Measurements from ENCODE around the gene ARHGAP11A.

Gene ARHGAP11A

DNA sequence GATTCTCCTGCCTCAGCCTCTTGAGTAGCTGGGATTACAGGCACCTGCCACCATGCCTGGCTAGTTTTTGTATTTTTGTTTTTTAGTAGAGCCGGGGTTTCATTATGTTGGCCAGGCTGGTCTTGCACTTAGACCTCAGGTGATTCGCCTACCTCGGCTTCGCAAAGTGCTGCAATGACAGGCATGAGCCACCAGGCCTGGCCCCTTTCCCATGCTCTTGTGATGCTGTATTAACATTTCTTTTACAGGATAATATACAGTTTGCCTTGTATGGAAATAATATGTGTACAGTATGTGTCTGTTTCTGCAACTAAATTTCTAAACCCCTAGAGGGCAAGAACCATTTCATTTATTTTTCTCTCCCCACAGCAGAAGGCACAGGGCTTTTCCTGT is 64.0 kb downstream of the ARHGAP11A start:
- no peak overlapping the region for H3K4me3 ChIP-seq (ENCODE audit: control insufficient read depth, low read depth, low read length)
- TF ChIP-seq, protein P1, sequence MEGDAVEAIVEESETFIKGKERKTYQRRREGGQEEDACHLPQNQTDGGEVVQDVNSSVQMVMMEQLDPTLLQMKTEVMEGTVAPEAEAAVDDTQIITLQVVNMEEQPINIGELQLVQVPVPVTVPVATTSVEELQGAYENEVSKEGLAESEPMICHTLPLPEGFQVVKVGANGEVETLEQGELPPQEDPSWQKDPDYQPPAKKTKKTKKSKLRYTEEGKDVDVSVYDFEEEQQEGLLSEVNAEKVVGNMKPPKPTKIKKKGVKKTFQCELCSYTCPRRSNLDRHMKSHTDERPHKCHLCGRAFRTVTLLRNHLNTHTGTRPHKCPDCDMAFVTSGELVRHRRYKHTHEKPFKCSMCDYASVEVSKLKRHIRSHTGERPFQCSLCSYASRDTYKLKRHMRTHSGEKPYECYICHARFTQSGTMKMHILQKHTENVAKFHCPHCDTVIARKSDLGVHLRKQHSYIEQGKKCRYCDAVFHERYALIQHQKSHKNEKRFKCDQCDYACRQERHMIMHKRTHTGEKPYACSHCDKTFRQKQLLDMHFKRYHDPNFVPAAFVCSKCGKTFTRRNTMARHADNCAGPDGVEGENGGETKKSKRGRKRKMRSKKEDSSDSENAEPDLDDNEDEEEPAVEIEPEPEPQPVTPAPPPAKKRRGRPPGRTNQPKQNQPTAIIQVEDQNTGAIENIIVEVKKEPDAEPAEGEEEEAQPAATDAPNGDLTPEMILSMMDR (conservative IDR thresholded peaks at IDR 0.05; ENCODE audit: control insufficient read depth, insufficient read depth, low read depth, low read length) = no peak
- no peak for DNase-seq (ENCODE audit: low read depth)

DNA sequence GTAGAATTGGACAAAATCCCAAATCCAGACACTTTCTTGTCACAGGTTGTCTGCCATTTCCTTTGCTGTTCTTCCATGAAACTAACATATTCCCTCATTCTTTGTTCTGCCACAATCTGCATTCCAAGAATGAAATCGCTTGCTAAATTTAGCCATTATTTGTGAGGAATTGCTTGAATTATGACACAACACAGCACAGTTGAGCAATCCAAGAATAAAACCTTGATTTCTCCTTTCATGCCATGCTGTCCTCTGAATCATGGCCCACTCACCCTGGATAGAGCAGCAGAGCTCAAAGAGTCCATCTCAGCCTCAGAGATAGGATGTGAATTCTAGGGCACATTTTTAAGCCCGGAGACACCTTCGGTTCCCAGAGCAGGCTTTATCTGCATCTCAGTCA is 67.3 kb downstream of the ARHGAP11A start:
- TF ChIP-seq, protein P1 (conservative IDR thresholded peaks at IDR 0.05; ENCODE audit: control insufficient read depth, insufficient read depth, low read depth, low read length) = no peak
- H3K4me3 ChIP-seq (ENCODE audit: control insufficient read depth, low read depth, low read length) = no peak overlapping the region
- peak; percentile 96 for DNase-seq (ENCODE audit: low read depth)

DNA sequence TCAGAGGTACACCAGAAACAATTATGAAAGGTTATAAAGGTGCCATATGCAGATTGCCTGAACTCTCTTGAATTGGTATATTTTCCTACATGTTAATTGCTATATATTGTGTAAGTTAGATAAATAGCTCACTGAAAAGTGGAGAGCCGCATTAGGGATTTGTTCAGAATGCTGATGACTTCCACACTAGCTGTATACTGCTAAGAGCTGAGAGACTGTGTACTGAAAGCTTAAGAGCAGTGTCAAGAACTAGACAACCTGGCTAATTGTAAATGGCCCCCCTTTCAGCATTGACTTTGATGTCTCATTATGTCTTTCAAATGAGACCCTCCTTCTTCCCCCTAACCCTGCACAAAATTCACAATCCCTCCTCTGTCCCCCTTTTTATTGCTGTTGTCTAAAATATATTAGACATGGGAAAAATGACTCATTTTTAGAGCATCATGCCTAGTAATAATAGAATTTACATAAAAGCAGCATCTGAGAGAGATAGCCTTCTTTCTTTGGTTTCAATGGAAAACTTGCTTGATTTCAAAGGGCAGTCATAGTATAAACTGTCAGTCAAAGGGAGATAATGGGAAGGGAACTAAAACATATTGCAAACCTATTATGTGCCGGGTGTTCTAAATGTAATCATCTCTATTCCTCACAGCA is 67.8 kb downstream of the ARHGAP11A start:
- H3K4me3 ChIP-seq (ENCODE audit: control insufficient read depth, low read depth, low read length) = no peak overlapping the region
- DNase-seq (ENCODE audit: low read depth) = peak; percentile 30
- TF ChIP-seq, protein P1 (conservative IDR thresholded peaks at IDR 0.05; ENCODE audit: control insufficient read depth, insufficient read depth, low read depth, low read length) = no peak

DNA sequence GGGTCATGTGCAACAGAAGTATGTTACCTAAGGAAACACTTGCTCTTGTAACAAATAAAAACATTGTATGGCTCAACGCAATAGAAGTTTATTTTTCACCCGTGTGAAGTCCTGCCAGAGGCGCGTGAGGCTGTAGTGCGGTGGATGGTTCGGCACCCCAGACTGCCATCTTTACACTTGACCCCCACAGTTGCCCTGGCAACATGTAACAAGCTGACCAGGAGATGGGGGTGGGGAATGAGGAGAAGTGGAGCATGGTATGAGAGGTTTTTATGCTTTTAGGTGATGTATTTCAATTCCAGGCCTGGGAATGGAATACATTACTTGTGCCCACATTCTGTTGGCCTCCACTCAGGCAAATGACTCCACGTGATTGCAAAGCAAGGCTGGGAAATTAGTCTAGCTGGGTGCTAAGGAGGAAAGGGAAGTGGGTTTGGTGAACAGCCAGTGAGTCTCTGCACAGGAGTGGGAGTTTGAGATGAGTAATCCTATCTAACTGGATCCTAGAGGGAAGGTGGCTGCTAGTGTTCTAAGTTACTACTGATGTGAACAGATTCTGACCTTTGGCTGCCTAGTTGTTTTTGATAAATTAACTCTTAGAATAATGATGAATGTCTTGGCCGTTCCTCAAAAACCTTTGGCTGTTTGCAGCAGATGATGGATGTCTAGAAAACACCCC is 68.7 kb downstream of the ARHGAP11A start:
- peak; percentile 98 for DNase-seq (ENCODE audit: low read depth)
- TF ChIP-seq, protein P1 (conservative IDR thresholded peaks at IDR 0.05; ENCODE audit: control insufficient read depth, insufficient read depth, low read depth, low read length) = no peak
- H3K4me3 ChIP-seq (ENCODE audit: control insufficient read depth, low read depth, low read length) = no peak overlapping the region

DNA sequence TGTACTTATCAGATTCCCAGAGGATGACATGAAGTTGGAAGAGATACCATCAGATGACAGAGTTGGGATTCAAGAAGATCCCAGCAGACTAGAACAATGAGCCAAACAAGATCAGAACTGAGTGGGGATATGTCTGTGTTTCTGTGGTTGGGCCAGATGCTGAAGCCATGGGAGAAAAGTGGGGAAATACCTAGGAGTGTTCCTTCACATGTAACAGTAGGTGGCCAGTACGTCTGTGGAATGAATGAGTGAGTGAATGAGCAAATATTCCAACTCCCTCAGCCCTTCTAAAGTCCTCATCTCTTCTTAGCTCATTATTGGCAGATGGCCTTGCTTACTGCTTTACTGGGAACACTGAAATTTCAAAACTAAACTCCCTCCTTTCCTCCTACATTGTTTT is 70.3 kb downstream of the ARHGAP11A start:
- H3K4me3 ChIP-seq (ENCODE audit: control insufficient read depth, low read depth, low read length) = no peak overlapping the region
- DNase-seq (ENCODE audit: low read depth) = peak; percentile 87
- TF ChIP-seq, protein P1 (conservative IDR thresholded peaks at IDR 0.05; ENCODE audit: control insufficient read depth, insufficient read depth, low read depth, low read length) = no peak

DNA sequence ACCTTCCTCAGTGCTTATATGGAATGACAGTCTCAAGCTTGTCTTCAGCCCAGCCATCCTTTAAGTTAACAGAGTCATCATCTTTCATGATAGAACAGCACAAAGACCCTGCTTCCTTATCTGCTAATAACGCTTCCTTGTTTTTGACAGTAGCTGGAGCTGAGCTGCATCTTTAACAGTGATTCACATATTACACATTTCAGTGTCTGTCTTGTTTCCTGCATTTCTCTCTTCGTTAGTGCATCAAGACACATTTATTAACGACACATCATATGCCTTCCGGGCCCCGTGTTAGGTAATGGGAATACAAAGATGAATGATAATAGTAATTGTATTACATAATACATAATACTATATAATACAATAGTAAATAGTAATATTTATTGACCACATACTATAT is 72.3 kb downstream of the ARHGAP11A start:
- TF ChIP-seq, protein P1 (conservative IDR thresholded peaks at IDR 0.05; ENCODE audit: control insufficient read depth, insufficient read depth, low read depth, low read length) = no peak

More for the DNA sequence above, 72.3 kb downstream of the ARHGAP11A start:
- DNase-seq (ENCODE audit: low read depth) = peak; percentile 65
- no peak overlapping the region for H3K4me3 ChIP-seq (ENCODE audit: control insufficient read depth, low read depth, low read length)
